ENCODE results near the gene ALKBH8.
A peak's percentile ranks its signal among the peaks of the same experiment; 100 is the strongest.
"Not testable (repeated sequence)": the region's sequence is repeated elsewhere in the genome, so short reads cannot be mapped to it uniquely, and the experiment has no call there.

ALKBH8 gene, protein sequence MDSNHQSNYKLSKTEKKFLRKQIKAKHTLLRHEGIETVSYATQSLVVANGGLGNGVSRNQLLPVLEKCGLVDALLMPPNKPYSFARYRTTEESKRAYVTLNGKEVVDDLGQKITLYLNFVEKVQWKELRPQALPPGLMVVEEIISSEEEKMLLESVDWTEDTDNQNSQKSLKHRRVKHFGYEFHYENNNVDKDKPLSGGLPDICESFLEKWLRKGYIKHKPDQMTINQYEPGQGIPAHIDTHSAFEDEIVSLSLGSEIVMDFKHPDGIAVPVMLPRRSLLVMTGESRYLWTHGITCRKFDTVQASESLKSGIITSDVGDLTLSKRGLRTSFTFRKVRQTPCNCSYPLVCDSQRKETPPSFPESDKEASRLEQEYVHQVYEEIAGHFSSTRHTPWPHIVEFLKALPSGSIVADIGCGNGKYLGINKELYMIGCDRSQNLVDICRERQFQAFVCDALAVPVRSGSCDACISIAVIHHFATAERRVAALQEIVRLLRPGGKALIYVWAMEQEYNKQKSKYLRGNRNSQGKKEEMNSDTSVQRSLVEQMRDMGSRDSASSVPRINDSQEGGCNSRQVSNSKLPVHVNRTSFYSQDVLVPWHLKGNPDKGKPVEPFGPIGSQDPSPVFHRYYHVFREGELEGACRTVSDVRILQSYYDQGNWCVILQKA

DNA sequence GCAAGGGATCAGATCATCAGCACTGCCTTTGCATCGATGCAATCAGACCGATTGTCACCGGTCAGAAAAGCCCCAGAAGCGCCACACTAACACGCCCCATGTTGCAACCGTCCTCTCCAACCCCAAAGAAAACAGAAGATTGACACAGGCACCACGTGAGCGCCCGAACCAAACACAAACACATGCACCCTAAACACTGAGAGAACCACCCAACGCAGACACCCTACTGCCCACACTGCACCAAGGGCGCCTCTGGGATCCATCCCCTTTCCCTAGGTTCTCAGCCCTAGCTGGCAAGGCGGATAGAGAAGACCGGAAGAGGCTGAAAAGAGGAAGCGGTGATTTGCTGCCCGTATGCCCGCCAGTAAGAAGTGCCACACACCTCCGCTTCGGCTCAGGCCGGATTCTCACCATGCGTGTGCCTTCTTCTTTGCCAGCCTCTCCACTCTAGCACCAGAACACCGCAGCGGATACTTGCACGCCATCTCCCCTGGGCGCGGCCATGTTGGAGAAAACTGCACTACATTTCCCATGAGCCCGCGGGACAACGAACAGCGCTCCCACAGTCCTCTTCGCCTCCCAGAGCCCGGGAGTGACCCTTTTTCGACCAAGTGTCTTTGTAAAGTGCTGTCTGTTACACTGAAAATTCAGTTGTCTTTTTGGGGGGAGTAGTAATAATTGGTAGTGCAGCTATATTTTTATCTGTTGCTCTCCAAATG is at the start of gene ALKBH8:
Gene ALKBH8 (minus strand): TSS at position 517 of the 719 bp plus-strand sequence. CDS start 4,842 bp downstream, outside the sequence.
- DNase-seq: peak; percentile 64 to 73

DNA sequence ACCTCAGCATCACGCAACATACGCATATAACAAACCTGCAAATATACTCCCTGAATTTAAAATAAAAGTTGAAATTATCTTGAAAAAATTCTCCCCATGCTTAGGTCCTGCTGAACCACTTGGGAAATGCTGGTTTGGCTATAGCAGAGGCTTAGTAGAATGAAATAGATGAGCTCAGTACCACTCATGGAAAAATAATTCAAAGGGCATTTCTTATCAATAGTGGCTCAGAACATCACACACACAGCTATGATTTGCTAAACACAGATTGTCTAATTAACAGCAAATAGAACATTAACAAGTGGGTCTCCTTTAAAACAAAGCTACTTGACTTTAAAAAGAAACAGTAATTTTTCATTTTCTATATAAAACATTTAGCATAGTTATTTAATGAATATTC is 46.9 kb upstream of the ALKBH8 start:
- no peak for DNase-seq

DNA sequence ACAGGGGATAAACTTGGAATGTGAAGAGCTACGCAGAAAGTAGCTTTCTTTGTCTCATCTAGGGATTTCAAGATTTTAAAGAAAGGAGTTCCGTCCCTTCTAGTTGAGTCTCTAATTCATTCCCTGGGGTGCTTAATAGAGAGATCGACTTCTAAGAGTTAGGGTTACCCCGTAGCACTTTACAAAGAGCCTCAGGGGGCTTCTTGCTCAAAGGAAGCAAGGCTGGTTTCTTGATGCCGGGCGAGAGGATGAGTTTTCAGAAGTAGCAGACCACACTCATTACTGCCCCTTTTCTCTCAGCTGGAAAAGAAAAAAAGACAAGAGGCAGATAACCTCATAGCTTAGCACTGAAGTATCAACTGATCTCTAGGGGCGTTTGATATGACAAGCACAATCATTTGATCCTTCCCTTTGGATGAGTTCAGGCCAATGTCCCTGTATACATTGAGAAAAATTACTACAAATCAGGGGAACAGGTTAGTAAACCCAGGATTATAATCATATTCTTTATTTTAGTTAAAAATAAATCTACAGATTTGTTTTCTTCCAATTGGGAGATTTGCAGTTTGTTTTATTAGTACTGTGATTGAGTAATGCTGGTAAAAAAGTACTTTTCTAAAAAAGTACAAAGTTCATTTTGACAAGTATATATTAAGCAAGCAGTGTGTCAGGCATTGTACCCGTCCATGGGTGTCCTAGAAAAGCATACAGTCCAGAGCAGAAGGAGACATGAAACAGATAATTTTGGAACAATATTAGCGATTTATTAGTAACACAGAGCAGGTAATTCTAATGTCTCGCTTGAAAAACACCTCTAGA is 44.1 kb upstream of the ALKBH8 start:
- no peak for DNase-seq

DNA sequence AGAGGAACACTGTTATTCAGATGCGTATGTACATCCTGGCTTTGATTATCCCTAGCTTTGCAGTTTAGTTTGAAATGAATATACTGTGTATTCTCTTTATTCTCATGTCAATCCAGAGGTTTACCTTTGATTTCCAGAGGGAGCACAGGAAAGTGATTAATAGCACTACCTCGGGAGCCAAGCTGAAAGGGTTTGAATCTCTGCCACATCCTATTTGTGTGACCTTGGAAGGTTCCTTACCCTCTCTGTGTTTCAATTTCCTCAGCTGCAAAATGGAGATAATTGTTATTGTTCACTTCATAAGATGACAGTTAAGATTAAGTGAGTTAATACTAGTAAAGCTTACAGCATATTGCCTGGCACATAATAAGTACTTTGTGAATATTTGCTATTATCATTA is 43.3 kb upstream of the ALKBH8 start:
- DNase-seq: no peak

DNA sequence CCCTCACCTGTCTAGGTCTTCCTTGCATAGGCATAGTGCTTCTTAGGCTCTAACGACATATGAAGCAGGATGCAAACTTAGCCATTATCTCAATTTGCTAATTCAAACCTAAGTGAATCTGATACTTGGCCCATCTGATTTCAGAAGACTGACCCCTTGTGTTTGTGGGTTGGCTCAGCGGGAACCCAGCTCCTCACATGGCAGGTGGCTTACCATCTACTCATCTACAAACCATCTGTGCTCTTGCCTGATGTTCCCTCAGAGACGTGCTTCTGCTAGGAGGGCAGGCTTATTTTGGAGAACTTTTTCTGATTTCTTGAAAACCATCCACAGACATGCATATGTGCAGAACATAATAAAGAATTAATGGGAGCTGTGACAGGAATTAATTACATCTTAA is 40.6 kb upstream of the ALKBH8 start:
- DNase-seq: no peak

DNA sequence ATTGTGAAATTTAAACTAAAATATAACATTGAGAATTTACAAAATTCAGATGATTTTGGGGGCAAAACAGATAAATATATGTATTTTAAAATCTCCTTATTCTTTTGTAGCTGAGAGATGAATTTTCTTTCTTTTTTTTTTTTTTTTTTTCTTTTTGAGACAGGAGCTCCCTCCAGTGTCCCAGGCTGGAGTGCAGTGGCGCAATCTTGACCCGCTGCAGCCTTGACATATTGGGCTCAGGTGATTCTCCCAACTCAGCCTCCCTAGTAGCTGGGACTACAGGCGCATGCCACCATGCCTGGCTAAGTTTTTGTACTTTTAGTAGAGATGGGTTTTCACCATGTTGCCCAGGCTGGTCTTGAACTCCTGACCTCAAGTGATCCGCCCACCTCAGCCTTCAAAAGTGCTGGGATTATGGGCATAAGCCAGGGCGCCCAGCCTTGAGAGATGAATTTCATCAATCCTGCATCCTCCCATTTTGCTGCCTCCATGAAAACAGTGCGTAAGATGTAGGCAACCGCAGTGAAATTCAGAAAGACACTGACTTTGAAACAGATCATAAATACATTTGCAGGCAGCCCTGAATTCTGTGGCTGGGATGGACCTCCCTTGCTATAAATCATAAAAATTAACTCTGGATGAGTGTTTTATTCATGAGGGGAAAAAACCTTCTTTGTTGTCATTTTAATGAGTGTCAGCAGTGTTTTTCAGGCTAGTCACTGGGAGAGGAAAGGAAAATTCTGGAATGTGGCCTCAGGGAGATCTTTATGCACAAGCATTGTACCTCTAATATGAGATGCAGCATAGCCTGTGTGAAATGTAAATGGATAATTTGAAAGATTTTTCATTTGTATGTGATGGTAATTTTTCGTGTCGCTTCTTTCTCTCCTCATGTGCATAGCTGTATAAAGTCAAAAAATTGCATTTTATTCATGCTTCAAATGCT is 39.8 kb upstream of the ALKBH8 start:
- DNase-seq: no peak

DNA sequence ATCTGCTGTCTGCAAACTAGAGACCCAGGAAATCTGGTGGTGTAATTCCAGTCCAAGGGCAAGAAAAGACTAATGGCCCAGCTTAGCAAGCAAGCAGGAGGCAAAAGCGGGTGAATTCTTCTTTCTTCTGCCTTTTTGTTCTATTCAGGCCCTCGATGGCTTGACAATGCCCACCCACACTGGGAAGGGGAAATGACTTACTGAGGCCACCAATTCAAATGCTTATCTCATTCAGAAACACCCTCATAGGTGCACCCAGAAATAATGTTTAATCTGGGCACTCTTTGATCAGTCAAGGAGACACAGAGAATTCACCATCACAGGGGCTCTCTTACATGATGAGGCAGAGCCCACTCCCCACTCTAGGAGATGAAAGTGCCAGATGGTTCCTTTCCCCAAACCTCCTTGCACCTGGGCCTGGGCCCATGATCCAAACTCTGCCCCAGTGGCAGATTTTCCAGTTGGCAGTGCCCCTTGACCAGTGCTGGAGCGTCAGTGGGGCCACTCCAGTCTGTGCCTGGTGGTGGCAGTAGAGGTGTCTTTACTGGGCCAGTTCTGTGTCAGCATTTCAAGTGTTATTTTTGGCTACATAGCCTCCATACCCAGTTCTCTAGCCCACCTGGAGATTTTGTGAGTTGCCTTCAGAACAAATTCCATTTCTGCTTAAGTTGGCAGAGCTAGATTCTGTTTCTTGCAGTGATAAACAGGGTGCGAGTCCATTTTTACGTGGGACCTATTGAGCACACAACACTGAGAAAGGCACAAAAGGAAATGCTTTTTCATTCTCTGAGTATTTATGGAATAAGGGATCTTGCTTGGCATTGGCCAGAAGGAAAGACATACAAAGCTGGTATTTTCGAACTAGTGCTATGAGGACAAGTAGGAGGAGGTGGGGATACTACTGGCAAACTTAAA is 32.9 kb upstream of the ALKBH8 start:
- peak in 1 of 2 donors; percentile 3 for DNase-seq

DNA sequence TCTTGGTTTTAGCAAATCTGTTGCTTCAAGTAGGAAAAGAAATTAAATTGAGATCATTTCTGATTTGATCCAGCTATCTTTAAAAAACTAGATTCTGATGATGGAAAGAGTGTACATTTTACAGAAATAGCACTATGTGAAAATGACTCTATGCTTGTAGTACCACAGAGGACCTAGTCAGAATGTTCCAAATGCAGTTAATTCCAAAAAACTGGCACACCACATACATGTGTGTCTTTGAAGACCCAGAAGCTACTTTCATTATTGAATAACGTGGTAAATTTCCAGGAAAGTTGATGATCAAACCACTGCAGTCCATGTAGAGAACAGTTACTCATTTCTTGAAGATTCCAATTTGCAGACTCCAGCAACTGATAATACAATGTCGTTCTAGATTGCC is 29.2 kb upstream of the ALKBH8 start:
- DNase-seq: no peak

DNA sequence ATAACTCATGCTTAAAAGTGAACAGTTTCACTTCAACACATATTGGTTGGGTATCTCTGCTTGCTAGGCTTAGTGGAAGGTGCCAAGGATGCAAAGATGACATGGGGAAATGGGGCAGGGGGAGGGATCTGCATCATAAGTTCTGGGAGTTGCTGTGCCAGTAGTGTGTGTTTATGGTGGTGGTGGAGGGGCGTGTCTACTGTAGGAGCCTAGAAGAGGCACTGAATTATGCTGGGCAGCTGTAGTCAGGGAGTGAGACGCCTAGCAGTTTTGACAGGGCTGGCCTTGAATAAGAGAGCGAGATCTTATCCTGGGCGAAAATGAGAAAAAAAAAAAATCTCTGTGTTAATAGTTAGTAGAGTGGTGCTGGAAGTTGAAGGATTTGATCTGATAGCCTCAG is 28.4 kb upstream of the ALKBH8 start:
- no peak for DNase-seq

DNA sequence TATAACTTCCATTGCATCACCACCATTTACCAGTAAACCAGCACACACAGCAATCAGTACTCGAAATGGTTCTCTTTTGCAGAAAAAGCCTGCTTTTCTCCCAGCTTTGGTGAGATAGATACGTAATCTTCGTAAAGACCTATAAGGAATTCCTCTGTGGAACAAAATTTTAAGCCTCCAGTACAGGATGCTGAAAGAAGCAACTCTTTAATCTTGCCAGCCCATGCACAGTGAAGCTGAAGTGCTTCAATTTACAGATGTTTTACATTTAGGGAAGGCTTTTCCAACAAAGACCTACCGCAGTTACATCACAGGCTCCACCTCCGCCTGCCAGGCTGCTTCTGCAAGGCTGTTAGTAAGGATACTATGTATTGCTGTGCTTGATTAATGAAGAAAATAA is 27.3 kb upstream of the ALKBH8 start:
- no peak for DNase-seq

DNA sequence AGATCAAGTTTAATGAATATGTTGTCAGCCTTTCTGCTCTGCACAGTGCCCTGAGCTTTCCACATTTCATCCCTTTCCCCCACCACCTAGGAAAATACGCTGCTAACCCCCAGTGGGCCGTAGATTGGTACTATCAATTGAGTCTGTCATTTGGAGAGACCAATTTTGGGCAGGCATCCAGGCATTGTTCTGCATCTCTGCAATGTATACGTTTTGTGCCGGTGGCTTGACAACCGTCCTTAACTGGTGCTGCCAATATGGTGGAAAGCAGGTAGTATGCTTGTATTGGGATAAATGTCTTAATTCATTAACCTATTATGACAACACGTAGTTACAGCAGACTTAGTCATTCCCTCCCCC is 26.7 kb upstream of the ALKBH8 start:
- DNase-seq: no peak

DNA sequence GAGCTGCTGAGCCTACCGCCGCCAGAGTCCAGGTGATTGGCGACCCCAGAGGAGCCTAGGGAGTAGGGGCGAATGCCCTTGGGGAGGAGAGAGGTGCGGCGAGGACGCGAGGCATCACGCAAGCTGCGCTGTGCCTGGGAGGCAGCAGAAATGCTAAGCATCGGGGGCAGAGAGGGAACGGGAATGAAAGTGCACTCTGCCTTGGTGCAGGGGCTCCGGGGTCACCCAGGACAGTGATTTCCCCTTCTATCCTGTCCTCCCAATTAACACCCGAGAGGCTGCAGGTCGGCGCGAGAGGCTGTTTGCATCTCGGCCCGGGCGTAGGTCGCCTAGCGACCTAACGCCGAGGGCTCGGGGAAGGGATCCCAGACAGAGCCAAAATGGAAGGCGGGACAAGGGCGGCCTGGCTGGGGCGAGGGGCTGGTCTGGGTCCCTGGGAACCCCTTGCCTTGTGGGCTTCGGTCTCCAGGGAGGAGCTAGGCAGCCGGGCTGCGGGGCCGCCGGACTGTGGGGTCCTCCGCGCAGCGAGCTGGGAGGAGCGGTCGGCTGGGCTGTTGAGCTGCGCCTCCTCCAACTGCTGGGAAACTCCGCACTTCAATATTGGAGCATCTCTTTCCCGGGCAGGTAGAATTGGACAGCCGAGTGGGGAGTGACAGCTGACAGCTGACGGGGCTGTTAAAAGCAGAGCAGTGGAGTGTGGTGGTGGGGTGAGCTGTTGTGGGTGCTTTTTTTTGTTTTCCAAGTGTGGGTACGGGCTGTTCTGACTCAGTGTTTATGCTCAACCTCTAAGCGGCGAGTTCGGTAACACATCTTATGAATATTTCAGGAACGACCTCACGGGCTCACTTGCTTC is 26.1 kb upstream of the ALKBH8 start:
- peak; percentile 5 to 16 for DNase-seq

DNA sequence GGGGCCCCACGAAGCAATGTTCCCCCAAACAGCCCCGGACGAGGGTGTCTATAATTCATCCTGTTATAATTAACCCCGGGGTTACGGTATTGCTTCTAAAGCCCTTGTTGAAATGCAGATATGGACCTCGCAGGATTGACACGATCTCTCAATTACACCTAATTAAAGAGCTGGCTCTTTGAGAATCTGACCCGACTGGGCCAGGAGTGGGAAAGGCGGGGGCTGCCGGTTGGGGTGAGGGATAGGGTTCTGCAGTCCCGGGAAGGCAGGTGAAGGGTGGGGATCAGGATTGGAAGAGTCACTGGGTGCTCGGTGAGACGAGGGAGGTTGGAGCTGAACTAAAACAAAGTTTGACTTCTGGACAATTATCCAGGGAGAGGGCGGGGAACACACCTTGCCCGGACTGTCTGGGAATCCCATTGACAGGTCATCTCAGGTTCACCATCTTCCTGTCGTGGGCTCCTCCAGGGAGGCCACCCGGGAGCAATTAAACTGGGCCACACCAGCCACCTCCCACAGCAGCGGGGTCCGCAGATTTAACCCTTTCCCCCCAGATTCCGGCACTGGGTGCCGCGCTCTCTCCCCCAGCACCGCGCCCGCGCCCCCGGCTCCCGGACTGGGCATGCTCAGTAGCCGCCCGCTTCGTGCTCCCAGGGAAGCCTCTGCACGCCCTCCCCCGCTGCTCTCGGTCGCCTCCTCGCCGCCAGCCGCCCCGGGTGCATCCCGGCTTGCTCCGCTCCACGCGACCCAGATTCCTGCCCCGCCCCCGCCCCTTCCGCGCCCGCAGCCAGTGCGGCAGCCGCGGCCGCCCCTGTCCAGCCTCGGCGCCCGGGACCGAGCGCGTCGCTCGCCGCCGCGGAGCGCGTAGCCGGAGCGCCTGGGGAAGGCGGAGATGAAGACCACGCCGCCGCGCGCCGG is 25.2 kb upstream of the ALKBH8 start, which contains the start of gene ELMOD1:
Gene ELMOD1 (plus strand): TSS at position 688 of the 918 bp plus-strand sequence. CDS start 27,043 bp downstream, outside the sequence.
- DNase-seq: peak in 1 of 2 donors; percentile 14

DNA sequence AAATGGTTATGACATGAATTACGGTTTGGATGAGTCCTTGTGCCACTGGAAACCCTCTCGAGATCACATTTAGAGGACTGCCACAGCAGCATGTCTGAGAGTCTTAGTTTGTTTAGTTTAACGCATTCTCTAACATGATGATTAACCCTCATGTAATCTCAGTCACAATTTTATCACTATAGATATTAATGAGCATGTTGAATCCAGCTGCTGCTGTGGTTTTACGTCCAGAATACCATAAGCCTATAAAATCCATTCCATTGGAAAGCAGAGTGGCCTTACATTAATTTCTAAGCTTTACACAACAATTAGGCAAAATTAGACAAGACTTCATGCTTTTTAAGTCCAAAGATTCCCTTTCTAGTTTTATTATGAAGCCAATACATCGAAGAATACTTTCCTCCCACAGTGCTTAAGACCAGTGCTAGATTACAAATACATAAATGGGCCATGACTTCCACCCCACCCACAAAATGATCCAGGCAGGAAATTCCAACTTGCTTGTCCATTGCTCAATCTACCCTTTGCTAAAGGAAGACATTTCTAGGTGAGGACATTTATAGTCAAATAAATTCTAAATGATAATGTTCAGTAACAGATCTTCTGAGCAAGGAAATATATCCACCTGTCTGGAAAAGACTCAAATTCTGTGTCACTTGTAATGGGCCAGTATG is 21.9 kb upstream of the ALKBH8 start:
- no peak for DNase-seq

DNA sequence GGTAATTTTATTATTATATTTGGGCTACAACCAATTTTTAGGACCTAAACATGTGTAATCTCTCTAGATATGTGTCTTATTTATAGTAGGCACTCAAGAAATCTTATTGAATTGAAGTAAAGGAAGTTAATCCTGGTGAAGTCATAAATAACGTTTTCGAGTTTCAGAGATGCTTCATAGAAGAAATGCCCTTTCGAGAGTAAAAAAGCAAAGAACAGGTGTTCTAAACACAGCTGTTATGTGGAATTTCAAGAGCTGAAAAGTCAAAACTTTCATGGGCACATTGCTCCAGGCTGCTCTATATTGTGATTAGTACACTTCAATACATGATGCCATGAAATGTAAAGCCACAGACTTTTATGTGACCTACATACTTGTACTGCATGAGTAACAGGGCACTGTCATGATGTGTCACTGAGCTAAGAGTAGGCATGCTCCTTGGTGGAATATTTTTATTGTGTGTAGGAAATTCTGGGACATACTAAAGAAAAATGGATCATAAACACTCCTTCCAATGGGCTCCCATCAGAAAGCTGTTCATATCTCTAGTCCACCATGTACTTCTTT is 18.2 kb upstream of the ALKBH8 start:
- DNase-seq: no peak

DNA sequence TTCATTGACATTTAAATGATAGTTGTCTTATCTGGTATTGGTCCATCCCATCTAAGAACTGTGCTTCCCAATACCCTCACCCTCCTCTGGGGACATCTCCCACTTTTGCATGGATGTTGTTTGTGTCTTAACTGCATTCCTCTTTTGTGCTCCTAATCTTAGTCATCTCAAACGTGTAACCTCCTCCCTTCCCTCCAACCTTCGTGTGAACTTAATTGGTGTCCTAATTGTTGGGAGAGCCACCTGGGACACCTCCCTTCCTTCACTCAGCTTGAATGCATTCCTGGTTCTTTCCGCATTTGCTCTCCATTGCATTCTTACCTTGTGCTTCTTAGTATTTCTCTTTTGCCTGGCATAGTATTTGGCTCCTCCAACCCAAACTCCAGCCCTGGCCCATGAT is 15.6 kb upstream of the ALKBH8 start:
- DNase-seq: no peak

DNA sequence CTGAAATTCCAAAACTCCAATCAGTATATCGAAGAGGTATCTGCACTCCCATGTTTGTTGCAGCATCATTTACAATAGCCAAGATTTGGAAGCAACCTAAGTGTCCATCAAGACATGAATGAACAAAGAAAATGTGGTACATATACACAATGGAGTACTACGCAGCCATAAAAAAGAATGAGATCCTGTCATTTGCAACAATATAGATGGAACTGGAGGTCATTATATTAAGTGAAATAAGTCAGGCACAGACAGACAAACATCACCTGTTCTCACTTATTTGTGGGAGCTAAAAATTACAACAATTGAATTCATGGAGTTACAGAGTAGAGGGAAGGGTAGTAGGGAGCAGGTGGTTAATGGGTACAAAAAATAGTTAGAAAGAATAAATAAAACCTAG is 13.6 kb upstream of the ALKBH8 start:
- not testable (repeated sequence) for DNase-seq

Measured in stimulated activated CD4-positive, alpha-beta T cell treated with anti-CD3 and anti-CD28 coated beads, Interleukin-2, amount 100 ng/mL, for 48 hours (primary cell).